ENCODE data around the gene PGAP3.
A peak's percentile ranks its signal among the peaks of the same experiment; 100 is the strongest.

Gene PGAP3

DNA sequence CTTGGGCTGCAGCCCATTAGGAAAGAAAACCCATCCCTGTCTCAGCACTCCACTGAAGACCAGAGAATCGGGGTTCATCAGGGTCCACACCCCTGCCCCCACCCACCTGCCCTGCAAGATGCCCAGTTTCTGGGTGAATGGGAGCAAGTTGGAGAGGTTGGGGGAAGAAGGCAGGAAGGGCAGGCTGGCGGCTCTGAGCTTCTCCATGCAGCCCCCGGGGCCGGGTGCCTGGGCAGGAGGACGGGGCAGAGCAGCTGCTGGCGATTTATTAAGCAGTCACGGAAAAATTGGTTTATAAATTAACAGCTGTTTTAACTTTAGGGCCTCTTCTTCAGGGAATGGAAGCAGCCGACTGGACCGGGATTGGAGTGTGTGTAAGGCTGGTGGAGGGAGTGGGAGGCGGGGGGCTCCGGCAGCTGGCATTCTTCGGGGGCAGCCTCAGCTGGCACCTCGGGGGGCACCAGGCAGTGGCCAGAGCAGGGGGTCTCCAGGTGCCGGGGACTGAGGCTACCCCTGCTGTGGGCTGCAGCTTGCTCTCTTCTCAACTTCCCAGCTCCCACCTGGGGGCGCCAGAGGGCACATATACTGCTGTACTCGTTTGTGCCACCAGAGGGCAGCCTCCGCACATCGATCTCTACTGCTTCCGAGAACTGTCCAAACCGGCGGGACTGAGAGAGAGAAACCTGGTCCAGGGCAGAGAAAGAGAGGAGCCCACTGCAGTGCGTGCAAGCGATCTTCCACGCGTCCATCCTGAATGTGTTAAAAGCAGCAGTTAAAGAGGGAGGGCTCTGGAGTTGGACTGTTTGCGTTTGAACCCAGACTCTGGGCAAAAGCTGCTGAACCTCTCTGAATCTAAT is 66.1 kb downstream of the PGAP3 start:
- peak; percentile 89 for DNase-seq (ENCODE audit: low read depth)

All from activated T-cell treated with anti-CD3 and anti-CD28 coated beads for 1 hour (primary cell).